ENCODE data around the gene GRIK2. TPM values are rescaled to one million over a fixed set of nuclear protein-coding genes. Genes with fewer than 3 reads are reported as not detected.
"Not testable (repeated sequence)": the region's sequence is repeated elsewhere in the genome, so short reads cannot be mapped to it uniquely, and the experiment has no call there.

GRIK2 gene
- total RNA-seq, 1 experiment from 2014 or later = 0.89 TPM

- no peak overlapping the region for H3K4me3 ChIP-seq
- H3K9me3 ChIP-seq = no peaks in the 10 kb centered on the region
- no peaks in the 10 kb centered on the region for H3K36me3 ChIP-seq
- peak; percentile 4 for DNase-seq
- H3K27me3 ChIP-seq = no peaks in the 10 kb centered on the region
Observed at GRCh38 chr6:102085257-102085656, 691.7 kb downstream of the GRIK2 start.

GRCh38 chr6:102088160-102088559, 694.7 kb downstream of the GRIK2 start:
- not testable (repeated sequence) for H3K9me3 ChIP-seq, H3K36me3 ChIP-seq, DNase-seq, H3K4me3 ChIP-seq, H3K27me3 ChIP-seq

- DNase-seq = no peak
- no peaks in the 10 kb centered on the region for H3K27me3 ChIP-seq
- H3K9me3 ChIP-seq = no peaks in the 10 kb centered on the region
- H3K4me3 ChIP-seq = no peak overlapping the region
- H3K36me3 ChIP-seq = no peaks in the 10 kb centered on the region
Observed at GRCh38 chr6:102114402-102114801, 720.9 kb downstream of the GRIK2 start.

- Histone ChIP-seq H3K36me3 (no peaks in the 10 kb centered on the region), H3K27me3 (no peaks in the 10 kb centered on the region), H3K4me3 (no peak overlapping the region), H3K9me3 (no peaks in the 10 kb centered on the region)
- DNase-seq = no peak
Observed at GRCh38 chr6:102115911-102116310, 722.4 kb downstream of the GRIK2 start.

- H3K9me3 ChIP-seq = no peaks in the 10 kb centered on the region
- no peaks in the 10 kb centered on the region for H3K27me3 ChIP-seq
- no peak overlapping the region for H3K4me3 ChIP-seq
- H3K36me3 ChIP-seq = no peaks in the 10 kb centered on the region
- no peak for DNase-seq
Observed at GRCh38 chr6:102118034-102118433, 724.5 kb downstream of the GRIK2 start.
